ENCODE measurements around the gene PABPC4L. TPM values are rescaled to one million over a fixed set of nuclear protein-coding genes. Genes with fewer than 3 reads are reported as not detected.

The PABPC4L gene
- total RNA-seq, result 0.50 and 0.88 TPM in 2 replicates

DNA sequence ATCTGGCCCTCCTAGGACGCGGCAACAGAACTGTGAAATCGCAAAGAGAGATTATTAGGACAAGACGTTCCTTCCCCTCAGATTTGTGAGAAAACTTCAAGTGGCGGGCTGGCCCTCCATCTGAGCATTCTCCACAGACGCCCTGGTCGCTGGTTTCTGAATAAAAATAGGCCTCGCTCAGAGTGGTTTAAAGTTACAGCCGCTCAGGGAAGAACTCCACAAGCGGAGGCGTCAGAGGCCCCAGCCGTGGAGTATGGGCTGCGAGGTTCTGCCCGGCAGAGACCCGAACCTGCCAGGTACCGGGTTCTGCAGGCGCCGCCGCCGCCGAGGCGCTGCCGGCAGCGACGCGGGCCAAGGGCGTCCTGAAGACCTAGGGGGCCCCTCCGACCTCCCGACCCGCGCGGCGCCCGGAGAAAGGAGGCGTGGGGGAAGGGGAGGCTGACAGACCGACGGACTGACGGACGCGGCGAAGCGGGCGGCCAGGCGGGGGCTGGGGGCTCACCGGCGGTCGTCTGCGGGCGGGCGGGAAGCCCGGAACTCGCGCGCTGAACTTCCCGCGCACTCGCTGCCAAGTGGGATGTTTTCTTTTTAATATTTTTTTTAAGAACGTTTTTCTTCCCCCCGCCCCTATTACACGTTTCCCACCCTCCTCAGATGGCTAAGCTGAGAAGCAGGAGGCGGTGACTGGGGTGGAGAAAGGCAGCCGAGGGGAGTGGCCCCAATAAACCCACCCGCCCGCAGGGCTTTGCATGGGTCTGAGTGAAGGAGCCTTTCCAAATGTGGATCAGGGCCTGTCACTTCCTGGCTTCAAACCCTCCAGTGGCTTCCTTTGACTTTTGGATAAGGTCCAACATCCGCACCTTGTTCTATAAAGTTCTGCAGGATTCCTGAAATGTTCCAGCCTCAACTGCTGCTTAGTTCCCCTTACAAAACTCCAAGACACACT lies at the start of gene PABPC4L:
TSS of gene PABPC4L (minus strand) at position 574 of the 946 bp plus-strand sequence. CDS start 770 bp downstream, outside the sequence.

Data from cardiac ventricle fibroblast (primary cell).